Gastrocnemius medialis (tissue), 4 donors: ENCODE results near the gene NDUFB7.
A peak's percentile ranks its signal among the peaks of the same experiment; 100 is the strongest.

Experiments
- CTCF ChIP-seq, 5 experiments: fragments of 450-650 bp in 3 of 5; fragments of 200-600 bp in 2 of 5; sonication (generic) in 2 of 5; IDR thresholded peaks in 4 of 5; conservative IDR thresholded peaks in 1 of 5; 1 replicate in 4 of 5; 2 replicates in 1 of 5; pipeline ENCODE4 v1.5.1; 2016 to 2019; ENCODE audit warnings: antibody characterized with exemption in 5 of 5, mild to moderate bottlenecking in 3 of 5, moderate library complexity in 3 of 5
- POLR2A ChIP-seq, 2 donors: fragments of 450-650 bp; IDR thresholded peaks; one replicate each; pipeline ENCODE4 v1.6.1; 2017; ENCODE audit warnings: antibody characterized with exemption in 2 of 2, mild to moderate bottlenecking in 2 of 2, moderate library complexity in 2 of 2

GRCh38 chr19:14556662-14557188 is 15.1 kb downstream of the NDUFB7 start:
- TF ChIP-seq CTCF (IDR thresholded peaks at IDR 0.05 in 4 of 5, conservative IDR thresholded peaks at IDR 0.05 in 1 of 5): peak; percentile 90 to 98 (median 94)
- no peak for TF ChIP-seq POLR2A (IDR thresholded peaks at IDR 0.05)
